ENCODE data around the gene GHRHR.

The GHRHR gene

GRCh38 chr7:30963842-30964241 lies at the start of gene GHRHR:
Gene GHRHR (plus strand): TSS chr7:30963953. CDS start chr7:30964069, 116 bp downstream.
- no peak for DNase-seq (ENCODE audit: low read depth)
- TF ChIP-seq CTCF (IDR thresholded peaks at IDR 0.05; ENCODE audit: low read depth, low read length, missing control alignments): no peak
- H3K4me3 ChIP-seq (ENCODE audit: low read depth, low read length): no peak within 1 kb of the TSS

GRCh38 chr7:30914596-30914995 lies 49.2 kb upstream of the GHRHR start:
- TF ChIP-seq CTCF (IDR thresholded peaks at IDR 0.05; ENCODE audit: low read depth, low read length, missing control alignments): no peak
- H3K4me3 ChIP-seq (ENCODE audit: low read depth, low read length): no peak overlapping the region
- DNase-seq (ENCODE audit: low read depth): no peak

DNA sequence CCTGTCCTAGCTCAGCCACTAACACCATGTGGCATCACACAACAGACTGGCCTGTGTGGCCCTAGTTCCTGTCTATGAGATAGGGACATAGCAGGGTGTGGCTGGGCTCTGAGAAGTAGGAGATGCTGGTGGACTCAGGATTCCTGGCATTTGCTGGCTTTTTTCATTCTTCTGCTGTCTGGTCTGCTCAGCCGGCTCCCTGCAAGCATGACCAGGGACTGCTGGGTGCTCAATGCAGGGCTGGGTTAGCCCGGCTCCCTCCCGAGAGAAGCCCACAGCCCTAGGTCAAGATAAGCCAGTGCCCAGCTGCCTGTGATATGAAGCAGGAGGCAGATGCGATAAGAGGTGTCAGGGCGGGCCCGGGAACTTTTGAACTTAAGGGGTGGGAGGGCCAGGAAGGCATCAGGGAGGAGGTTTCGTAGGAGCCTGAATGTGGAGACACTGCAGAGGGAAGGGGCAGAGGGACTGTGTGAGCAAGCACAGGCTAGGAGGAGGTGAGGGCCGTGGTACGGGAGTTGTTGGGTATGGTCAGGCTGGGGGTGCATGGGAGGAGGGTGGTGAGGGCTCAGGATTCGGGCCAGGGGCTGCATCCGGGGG lies 48.6 kb upstream of the GHRHR start:
- no peak for TF ChIP-seq CTCF (IDR thresholded peaks at IDR 0.05; ENCODE audit: low read depth, low read length, missing control alignments)
- DNase-seq (ENCODE audit: low read depth): no peak

DNA sequence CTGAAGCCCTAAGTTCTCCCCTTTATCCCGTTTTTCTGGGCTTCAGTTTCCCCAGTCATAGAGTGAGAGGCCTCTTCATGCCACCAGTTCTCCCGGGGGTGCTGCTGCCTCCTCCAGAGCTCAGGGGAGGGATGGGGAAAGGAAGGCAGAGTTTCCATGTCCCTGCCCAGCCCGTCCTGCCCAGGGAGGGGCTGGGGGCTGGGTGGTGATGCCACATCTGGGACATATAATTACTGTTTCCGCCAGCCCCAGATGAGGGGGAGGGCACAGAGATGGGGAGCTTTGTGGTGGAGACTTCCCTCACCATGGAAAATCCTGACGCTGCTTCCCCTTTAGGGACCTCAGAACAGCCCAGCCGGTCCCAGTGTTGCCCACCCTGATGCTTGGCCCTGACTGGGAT lies 48.0 kb upstream of the GHRHR start:
- no peak overlapping the region for H3K4me3 ChIP-seq (ENCODE audit: low read depth, low read length)
- DNase-seq (ENCODE audit: low read depth): no peak
- TF ChIP-seq CTCF (IDR thresholded peaks at IDR 0.05; ENCODE audit: low read depth, low read length, missing control alignments): no peak

More for the DNA sequence above, 48.6 kb upstream of the GHRHR start:
- no peak overlapping the region for H3K4me3 ChIP-seq (ENCODE audit: low read depth, low read length)

DNA sequence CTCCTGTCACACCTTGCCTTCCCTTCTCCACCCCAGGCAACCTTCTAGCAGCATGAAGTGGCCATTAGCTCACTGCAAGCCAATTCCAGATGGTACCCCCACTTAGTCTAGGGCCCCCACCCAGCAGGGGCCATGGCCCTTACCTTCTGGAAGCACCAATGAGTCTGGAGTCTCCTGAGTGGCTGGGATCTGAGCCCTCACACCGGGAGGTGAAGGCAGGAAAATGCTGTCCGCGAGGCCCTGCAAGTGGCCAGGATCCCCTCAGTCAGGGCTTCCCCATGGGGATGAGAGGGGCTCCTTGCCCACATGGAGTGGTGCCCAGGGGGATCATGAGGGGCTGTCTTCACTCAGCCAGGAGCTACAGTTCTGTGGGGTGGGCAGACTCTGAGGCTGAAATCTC lies 47.5 kb upstream of the GHRHR start:
- H3K4me3 ChIP-seq (ENCODE audit: low read depth, low read length): no peak overlapping the region
- no peak for TF ChIP-seq CTCF (IDR thresholded peaks at IDR 0.05; ENCODE audit: low read depth, low read length, missing control alignments)

GRCh38 chr7:30916767-30917166 lies 47.0 kb upstream of the GHRHR start:
- no peak for TF ChIP-seq CTCF (IDR thresholded peaks at IDR 0.05; ENCODE audit: low read depth, low read length, missing control alignments)
- DNase-seq (ENCODE audit: low read depth): no peak
- H3K4me3 ChIP-seq (ENCODE audit: low read depth, low read length): no peak overlapping the region

More for the DNA sequence above, 47.5 kb upstream of the GHRHR start:
- no peak for DNase-seq (ENCODE audit: low read depth)

DNA sequence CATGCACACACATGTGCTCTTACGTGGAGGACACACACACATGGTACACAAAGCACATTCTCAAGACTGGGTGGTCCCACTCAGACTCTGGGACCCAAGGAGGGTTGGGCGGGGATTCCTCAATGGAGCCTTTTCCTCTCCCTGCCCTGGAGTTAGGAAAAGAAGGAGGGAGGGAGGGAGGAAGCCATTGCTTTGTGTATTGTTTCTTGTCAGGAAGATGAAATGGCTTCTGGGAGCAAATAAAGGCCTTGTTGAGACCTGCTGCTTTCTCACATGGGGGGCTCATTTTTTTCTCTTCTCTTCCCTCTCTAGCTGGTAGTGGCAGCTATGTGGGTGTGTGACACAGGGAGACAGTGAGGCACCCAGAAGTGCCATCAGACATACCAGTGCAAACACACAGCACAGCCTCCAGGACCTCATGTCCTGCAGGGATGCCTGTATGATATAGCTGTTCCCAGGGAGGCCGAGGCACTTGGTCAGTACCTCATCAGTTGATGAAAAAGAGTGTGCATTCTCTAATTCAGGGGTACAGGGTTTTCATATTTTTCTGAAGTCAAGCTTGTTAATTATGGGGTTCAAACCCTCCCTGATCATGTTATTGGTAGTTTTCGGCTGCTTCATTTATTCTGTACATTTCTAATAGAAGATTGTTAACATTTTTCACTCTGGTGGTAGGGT lies 46.4 kb upstream of the GHRHR start:
- no peak for TF ChIP-seq CTCF (IDR thresholded peaks at IDR 0.05; ENCODE audit: low read depth, low read length, missing control alignments)
- H3K4me3 ChIP-seq (ENCODE audit: low read depth, low read length): no peak overlapping the region
- no peak for DNase-seq (ENCODE audit: low read depth)
